GM19452 (cell line): ENCODE data around the gene ZSCAN10.

Experiments used
- ATAC-seq: cut with Tn5 transposase; IDR thresholded peaks from one replicate; pipeline ENCODE4 v1.9.1; 2021; ENCODE audit not compliant: unreplicated experiment

The ZSCAN10 gene

GRCh38 chr16:3112058-3112880 lies 13.2 kb upstream of the ZSCAN10 start, which contains the start of gene ZNF205:
TSS of gene ZNF205 (plus strand) at chr16:3112586. CDS start at chr16:3113431, 845 bp downstream.
- no peak for ATAC-seq

- peak; percentile 83 for ATAC-seq
These were observed 7.3 kb upstream of the ZSCAN10 start for GRCh38 chr16:3106205-3106928.

DNA sequence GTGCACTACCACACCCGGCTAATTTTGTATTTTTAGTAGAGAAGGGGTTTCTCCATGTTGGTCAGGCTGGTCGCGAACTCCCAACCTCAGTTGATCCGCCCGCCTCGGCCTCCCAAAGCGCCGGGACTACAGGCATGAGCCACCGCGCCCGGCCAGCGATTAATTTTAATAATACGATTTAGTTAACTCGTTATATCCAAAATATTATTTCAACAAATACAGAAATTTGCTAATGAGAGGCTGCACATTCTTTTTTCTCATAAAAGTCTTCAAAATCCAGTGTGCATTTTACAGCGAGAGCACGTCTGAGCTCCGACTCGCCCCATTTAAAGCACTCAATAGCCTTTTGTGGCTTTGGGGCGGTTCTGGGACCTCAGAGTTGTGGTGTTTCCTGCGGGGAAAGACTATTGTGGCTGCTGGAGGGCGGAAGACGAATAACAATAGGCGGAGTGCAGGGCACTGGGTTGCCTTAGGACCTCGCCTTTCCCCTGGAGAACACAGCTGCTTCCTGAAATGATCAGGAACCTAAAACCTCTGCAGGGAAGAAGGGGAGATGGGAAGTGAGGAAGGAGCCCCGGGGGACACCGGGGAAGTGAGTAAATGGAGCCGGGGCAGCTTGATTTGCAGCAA lies 2.9 kb upstream of the ZSCAN10 start:
- ATAC-seq, result no peak

DNA sequence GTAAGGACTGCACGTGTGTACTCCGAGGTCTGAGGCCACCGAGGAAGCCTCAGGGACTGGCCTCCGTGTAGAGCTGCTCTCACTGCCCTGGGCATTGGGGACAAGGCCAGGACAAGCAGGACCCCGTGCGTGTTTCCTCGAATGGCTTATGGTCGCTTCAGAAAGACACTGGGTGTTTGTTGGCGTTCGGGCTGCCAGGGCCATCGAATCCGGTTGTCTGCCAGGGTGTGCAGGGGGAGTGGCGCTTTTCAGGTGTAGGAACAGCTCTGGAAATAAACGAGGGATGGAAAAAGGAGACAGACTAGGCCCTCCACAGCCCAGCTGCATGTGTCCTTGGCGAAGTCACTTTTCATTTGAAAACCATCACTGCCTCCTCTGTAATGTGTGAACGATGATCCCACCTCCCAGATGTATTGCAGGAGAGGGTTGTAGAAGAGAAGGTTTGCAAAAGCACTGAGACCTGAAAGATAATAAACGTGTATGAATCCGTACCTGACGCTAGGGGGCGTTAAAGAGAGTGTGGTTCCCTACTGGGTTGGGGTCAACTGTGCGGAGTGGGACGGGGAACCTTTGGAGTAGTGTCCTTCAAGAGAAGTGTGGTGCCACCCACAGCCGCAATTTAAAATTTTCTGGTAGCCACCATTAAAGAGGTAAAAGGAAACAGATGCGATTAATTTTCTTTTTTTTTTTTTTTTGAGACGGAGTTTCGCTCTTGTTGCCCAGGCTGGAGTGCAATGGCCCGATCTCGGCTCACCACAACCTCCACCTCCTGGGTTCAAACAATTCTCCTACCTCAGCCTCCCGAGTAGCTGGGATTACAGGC lies 2.1 kb upstream of the ZSCAN10 start:
- ATAC-seq, result no peak

DNA sequence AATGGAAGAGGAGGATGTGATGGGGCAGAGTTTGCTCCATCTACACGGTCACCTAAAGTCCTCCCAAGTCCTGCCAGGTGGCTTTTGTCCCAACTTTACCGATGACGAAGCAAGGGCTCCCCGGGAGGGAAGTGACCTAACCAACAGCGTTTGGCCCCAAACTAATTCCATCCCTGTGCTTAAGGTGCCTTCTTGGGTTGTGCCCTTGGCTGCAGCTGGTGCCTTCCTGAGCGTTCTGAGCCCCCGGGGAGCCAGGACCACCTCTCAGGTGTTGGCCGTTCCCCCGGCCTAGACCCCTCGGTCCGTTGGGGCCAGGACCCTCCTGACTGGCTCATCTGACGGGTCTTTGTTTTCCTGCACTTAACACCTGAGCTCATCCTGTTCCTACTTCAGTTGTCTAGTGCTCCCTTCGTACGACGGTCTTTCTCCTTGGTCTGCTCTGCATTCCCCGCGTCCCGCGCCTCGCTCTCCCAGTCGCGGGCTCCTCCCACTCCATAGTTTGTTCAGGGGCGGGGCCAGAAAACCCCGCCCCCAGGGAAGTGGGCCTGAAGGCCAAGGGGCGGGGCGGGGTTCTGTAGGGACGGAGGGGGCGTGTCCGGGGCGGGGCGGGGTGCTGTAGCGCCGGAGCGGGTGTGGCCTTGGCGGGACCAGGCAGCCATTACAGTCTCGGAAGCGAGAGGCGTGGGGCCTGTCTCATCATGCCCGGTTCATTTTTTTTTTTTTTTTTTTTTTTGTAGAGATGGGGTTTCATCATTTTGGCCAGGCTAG lies 822 bp upstream of the ZSCAN10 start:
- ATAC-seq, result no peak

- ATAC-seq, result no peak
These were observed 269 bp upstream of the ZSCAN10 start for GRCh38 chr16:3099395-3099731.

DNA sequence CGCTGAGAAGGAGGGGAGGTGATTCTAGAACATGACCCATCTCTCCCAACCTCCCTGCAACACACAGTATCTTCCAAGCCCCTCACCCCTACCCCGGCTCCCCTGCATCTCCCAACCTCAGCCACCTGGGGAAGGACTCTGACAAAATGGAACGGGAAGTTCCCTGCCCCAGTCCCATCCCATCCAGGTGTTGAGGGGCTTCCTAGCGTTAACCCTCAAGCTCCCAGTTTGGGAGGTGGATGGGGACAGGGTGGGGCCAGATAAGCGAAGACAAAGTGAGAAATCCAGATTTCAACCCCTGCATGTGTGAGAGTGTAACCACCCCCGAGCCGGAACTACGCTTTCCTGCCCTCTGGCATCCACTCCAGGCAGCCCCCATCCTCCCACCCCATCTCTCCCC lies 1.8 kb downstream of the ZSCAN10 start:
- ATAC-seq, result no peak

DNA sequence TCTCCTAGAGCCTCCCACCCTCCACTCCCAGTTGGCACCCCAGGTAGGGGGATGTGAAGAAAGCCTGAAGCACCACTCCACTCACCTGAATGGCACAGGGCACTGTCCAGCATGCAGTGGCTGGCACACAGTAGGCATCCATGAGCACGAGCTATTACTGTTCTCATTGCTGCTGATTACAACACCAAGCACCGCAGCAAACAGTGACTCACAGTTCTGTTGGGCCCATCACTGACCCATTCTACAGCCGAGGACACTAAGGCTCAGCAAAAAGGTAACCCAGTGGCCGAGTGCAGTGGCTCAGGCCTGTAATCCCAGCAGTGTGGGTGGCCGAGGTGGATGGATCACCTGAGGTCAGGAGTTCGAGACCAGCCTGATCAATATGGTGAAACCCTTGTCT lies 2.7 kb downstream of the ZSCAN10 start:
- ATAC-seq, result no peak

GRCh38 chr16:3095869-3096268 lies 3.2 kb downstream of the ZSCAN10 start:
- peak; percentile 69 for ATAC-seq

- no peak for ATAC-seq
These were observed 4.6 kb downstream of the ZSCAN10 start for GRCh38 chr16:3094289-3095027.

DNA sequence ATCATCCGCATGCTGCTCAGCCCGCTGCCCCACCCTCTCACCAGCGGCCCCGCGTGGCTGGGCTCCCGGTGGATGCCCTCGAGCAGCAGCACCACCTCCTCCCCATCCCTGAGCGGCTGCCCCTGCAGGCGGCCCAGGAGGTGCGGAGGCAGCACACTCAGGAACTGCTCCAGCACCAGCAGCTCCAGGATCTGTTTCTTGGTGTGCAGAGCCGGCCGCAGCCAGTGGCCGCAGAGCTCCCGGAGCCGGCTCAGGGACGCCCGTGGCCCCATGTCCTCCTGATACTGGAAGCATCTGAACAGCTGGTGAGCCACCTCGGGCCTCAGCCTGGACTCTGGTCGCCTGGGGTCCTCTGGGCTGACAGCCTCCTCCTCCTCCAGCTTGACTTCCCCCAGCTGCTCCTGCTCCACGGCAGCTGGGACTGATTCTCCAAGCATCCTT lies 6.6 kb downstream of the ZSCAN10 start:
- no peak for ATAC-seq

- no peak for ATAC-seq
These were observed 7.5 kb downstream of the ZSCAN10 start for GRCh38 chr16:3091551-3091950.

GRCh38 chr16:3089717-3090592 lies 9.1 kb downstream of the ZSCAN10 start:
- ATAC-seq, result no peak

- ATAC-seq, result no peak
These were observed 10.0 kb downstream of the ZSCAN10 start for GRCh38 chr16:3088925-3089716.

DNA sequence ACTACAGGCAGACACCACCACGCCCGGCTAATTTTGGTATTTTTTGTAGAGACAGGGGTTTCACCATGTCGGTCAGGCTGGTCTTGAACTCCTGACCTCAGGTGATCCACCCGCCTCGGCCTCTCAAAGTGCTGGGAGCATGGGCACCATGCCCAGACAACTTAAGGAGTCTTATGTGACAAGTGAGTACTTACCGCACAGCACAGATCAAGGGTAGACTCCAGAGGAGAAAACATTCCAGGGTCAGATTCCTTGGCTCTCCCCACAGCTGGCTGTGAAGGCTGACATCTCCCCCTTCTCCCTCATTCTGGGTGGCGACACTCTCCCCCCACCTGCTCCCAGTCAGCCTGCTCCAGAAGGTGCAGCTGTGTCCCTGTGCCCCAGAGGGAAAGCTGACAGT lies 10.6 kb downstream of the ZSCAN10 start:
- no peak for ATAC-seq

DNA sequence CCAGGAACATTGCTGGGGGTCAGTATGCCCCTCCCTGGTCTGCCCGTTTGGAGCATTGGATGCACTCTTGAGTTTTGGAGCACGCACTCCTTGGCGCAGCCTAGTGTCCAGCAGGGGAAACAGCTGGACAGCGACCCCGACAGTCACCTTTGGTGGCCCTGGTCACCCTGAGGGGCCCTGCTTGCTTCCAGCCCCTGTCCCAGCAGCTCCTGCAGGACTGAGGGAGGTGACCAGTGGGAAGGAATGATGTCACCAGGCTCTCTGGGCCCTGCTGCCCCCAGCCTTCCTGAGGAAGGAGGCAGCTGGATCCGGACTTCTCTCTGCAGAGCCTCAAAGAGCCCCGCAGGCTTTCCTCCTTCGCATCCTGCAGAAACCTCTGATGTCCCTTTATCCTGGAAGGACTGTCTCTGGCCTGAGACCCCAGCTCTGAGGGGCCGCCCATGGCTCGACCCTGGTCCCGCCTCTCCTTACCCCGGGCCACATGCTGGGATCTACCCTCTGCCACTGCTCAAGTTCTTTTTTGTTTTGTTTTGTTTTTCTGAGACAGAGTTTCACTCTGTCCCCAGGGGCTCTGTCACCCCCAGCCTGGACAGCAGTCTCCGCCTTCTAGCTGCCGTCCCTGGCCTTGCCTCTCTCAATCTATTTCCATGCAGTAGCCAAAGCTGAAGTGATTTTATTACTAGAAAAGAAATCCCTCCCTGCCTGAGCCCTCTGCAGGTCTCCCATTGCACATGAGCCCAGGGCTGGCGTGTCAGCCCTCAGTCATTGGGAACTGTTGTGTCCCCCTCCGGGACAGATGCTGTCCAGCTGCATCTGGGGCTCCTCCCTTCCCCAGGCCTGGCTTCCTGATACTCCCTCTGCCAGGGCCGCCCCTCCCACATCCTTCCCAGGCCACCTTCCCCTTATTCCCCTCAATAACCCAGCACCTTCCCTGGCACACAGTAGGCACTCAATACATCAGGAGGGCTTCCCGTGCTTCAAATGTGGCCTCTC lies 11.6 kb downstream of the ZSCAN10 start:
- no peak for ATAC-seq
